Measurements from ENCODE around the gene CCDC15. TPM values are rescaled to one million over a fixed set of nuclear protein-coding genes. Genes with fewer than 3 reads are reported as not detected.

The CCDC15 gene
- total and polyA plus RNA-seq, 2 of the 4 experiments (the other 2 are of a cell fraction) = 1.1 to 2.0 TPM

- DNase-seq = no peak
- Histone ChIP-seq H3K4me2 (ENCODE audit: low read depth, low read length) (no peak overlapping the region), H3K23ac (ENCODE audit: low read depth, low read length) (no peak overlapping the region), H3K27ac (ENCODE audit: insufficient read depth, low read length) (no peak overlapping the region), H3K18ac (ENCODE audit: low read depth, low read length) (no peak overlapping the region), H4K20me1 (ENCODE audit: insufficient read depth, low read length) (no peaks in the 10 kb centered on the region), H2AFZ (replicated peaks; ENCODE audit: low read length, poor library complexity) (peak overlapping the region; percentile 33), H3K56ac (ENCODE audit: extremely low read depth, insufficient read depth, low read length) (no peak overlapping the region), H2BK120ac (ENCODE audit: low read depth, low read length) (no peak overlapping the region), H4K91ac (ENCODE audit: insufficient read depth, low read depth, low read length) (no peak overlapping the region), H2AK9ac (replicated peaks; ENCODE audit: low read depth, low read length, poor library complexity) (peak overlapping the region; percentile 57), H3K9me1 (ENCODE audit: insufficient read depth, low read length) (peaks cover 16% of the 10 kb centered on the region), H4K8ac (ENCODE audit: low read depth in 2 of 2, low read length in 2 of 2) (no peak overlapping the region; a peak in 1 of 4 replicates), H4K5ac (ENCODE audit: low read depth, low read length) (peak overlapping the region; percentile 37; the same call in 1 of the 2 replicates), H2AK5ac (ENCODE audit: low read depth, low read length) (peak overlapping the region; percentile 21; the same call in 1 of the 2 replicates), H3K36me3 (ENCODE audit: control insufficient read depth, insufficient read depth, low read length) (no peaks in the 10 kb centered on the region), H3K4me1 (ENCODE audit: control insufficient read depth, insufficient read depth, low read length) (peaks cover 12% of the 10 kb centered on the region), H3K4me3 (ENCODE audit: insufficient read depth, low read depth, low read length) (no peak overlapping the region), H3K9me3 (ENCODE audit: control insufficient read depth, insufficient read depth, low read length) (no peaks in the 10 kb centered on the region), H3K4ac (ENCODE audit: low read depth, low read length) (no peak overlapping the region), H2BK5ac (ENCODE audit: low read depth, low read length, poor library complexity, severe bottlenecking) (no peak overlapping the region), H3K79me1 (ENCODE audit: low read depth in 1 of 2, low read length in 2 of 2) (no peaks in the 10 kb centered on the region), H3K9ac (ENCODE audit: low read depth, low read length) (no peak overlapping the region), H2BK15ac (ENCODE audit: low read depth, low read length) (no peak overlapping the region), H3K14ac (replicated peaks; ENCODE audit: low read depth, low read length) (no peak overlapping the region), H2BK20ac (ENCODE audit: low read depth, low read length) (no peak overlapping the region), H3K27me3 (ENCODE audit: control insufficient read depth, insufficient read depth, low read length) (no peaks in the 10 kb centered on the region; the same call in 1 of the 2 replicates)
- CTCF ChIA-PET = interaction anchor here (0.6 kb wide), 1 partner anchor 67 kb away, joined by 3 read pairs; no protein-coding TSS in a partner anchor
- TF ChIP-seq USF2 (IDR thresholded peaks at IDR 0.05; ENCODE audit: low read depth, low read length) (no peak), RAD21 (IDR thresholded peaks at IDR 0.05; ENCODE audit: low read length) (no peak), MAZ (IDR thresholded peaks at IDR 0.05; ENCODE audit: borderline replicate concordance, low read depth, low read length) (no peak), RCOR1 (IDR thresholded peaks at IDR 0.05; ENCODE audit: insufficient replicate concordance, low read length) (no peak), POLR2A (IDR thresholded peaks at IDR 0.05; ENCODE audit: low read depth, low read length) (no peak), FOS (IDR thresholded peaks at IDR 0.05; ENCODE audit: low read depth, low read length) (no peak), BHLHE40 (IDR thresholded peaks at IDR 0.05; ENCODE audit: low read depth, low read length) (no peak), ELK1 (IDR thresholded peaks at IDR 0.05; ENCODE audit: borderline replicate concordance, low read depth, low read length) (no peak), CEBPB (IDR thresholded peaks at IDR 0.05; ENCODE audit: low read depth, low read length) (no peak), SMC3 (IDR thresholded peaks at IDR 0.05; ENCODE audit: low read depth, low read length) (no peak), RFX5 (IDR thresholded peaks at IDR 0.05; ENCODE audit: low read depth, low read length) (no peak), MXI1 (IDR thresholded peaks at IDR 0.05; ENCODE audit: borderline replicate concordance, low read depth, low read length) (no peak), CHD1 (IDR thresholded peaks at IDR 0.05; ENCODE audit: low read depth, low read length) (no peak), NFE2L2 (IDR thresholded peaks at IDR 0.05; ENCODE audit: low read depth, low read length) (no peak), CTCF (conservative IDR thresholded peaks at IDR 0.05; ENCODE audit: low read depth, low read length) (no peak)
- 89% methylated on average over 3 of the region's 7 CpGs; no CpG with 5 or more reads in 1 of the 2 experiments for WGBS, 2 experiments (ENCODE audit: extremely low coverage in 2 of 2, insufficient read length in 1 of 2)
- no TSS peak for BruUV-seq (replicated peaks)
- ATAC-seq (ENCODE audit: low read depth) = no peak
- dilution Hi-C loops (cut with HindIII; ENCODE audit: low sequenced_read_pairs, unreplicated experiment) (no loop called here), in situ Hi-C loops (cut with MboI; ENCODE audit: low sequenced_read_pairs) (no loop called here), intact Hi-C loops (cut with micrococcal nuclease) (no loop called here)
- POLR2A ChIA-PET (ENCODE audit: unreplicated experiment) = no interaction called here
Measured at GRCh38 chr11:125075242-125075625, 121.2 kb downstream of the CCDC15 start.

All from IMR-90 (cell line).